GM21619 (cell line): ENCODE results near the gene CMIP.

Experiments used
- ATAC-seq: cut with Tn5 transposase; IDR thresholded peaks from one replicate; pipeline ENCODE4 v1.9.1; 2021; ENCODE audit not compliant: unreplicated experiment

CMIP gene

GRCh38 chr16:81528256-81528655 lies 83.6 kb downstream of the CMIP start:
- ATAC-seq = no peak

- no peak for ATAC-seq
Measured at GRCh38 chr16:81530296-81530721, 85.7 kb downstream of the CMIP start.

GRCh38 chr16:81530814-81531213 lies 86.2 kb downstream of the CMIP start:
- ATAC-seq = no peak

GRCh38 chr16:81531419-81531821 lies 86.8 kb downstream of the CMIP start:
- no peak for ATAC-seq

- no peak for ATAC-seq
Measured at GRCh38 chr16:81532491-81533174, 88.0 kb downstream of the CMIP start.

- ATAC-seq = no peak
Measured at GRCh38 chr16:81533175-81533507, 88.5 kb downstream of the CMIP start.

GRCh38 chr16:81535679-81536360 lies 91.2 kb downstream of the CMIP start:
- ATAC-seq = no peak

GRCh38 chr16:81536648-81537047 lies 92.0 kb downstream of the CMIP start:
- no peak for ATAC-seq

GRCh38 chr16:81537721-81538561 lies 93.3 kb downstream of the CMIP start:
- ATAC-seq = no peak

GRCh38 chr16:81539009-81539758 lies 94.6 kb downstream of the CMIP start:
- ATAC-seq = no peak

- no peak for ATAC-seq
Measured at GRCh38 chr16:81539759-81540472, 95.3 kb downstream of the CMIP start.

- no peak for ATAC-seq
Measured at GRCh38 chr16:81541314-81541713, 96.7 kb downstream of the CMIP start.

GRCh38 chr16:81542609-81543570 lies 98.3 kb downstream of the CMIP start:
- ATAC-seq = no peak

- no peak for ATAC-seq
Measured at GRCh38 chr16:81543571-81543970, 99.0 kb downstream of the CMIP start.

- no peak for ATAC-seq
Measured at GRCh38 chr16:81544261-81544660, 99.7 kb downstream of the CMIP start.

- no peak for ATAC-seq
Measured at GRCh38 chr16:81544700-81545271, 100.2 kb downstream of the CMIP start.

- no peak for ATAC-seq
Measured at GRCh38 chr16:81545470-81546250, 101.1 kb downstream of the CMIP start.

- ATAC-seq = no peak
Measured at GRCh38 chr16:81546781-81547180, 102.2 kb downstream of the CMIP start.
